Uterus (tissue), 2 donors: ENCODE results near the gene SPP1.

Experiments
- CTCF ChIP-seq, 4 experiments: fragments of 200-600 bp in 2 of 4; fragments of 450-650 bp in 2 of 4; sonication (generic) in 2 of 4; IDR thresholded peaks; one replicate each; pipeline ENCODE4 v1.5.1; 2016 to 2019; ENCODE audit warnings: antibody characterized with exemption in 4 of 4, mild to moderate bottlenecking in 2 of 4, moderate library complexity in 1 of 4
- POLR2A ChIP-seq, 2 donors: fragments of 450-650 bp; IDR thresholded peaks; one replicate each; pipeline ENCODE4 v1.6.1; 2016; ENCODE audit warnings: antibody characterized with exemption in 2 of 2, mild to moderate bottlenecking in 1 of 2, moderate library complexity in 1 of 2

GRCh38 chr4:87978681-87979080 lies 3.2 kb downstream of the SPP1 start:
- no peak for TF ChIP-seq POLR2A (IDR thresholded peaks at IDR 0.05)
- TF ChIP-seq CTCF (IDR thresholded peaks at IDR 0.05) = no peak
